Measurements from ENCODE around the gene SMAD6. TPM values are rescaled to one million over a fixed set of nuclear protein-coding genes. Genes with fewer than 3 reads are reported as not detected.

Gene SMAD6
- polyA plus RNA-seq, 1 donor from 2014 or later = 0.16 TPM

DNA sequence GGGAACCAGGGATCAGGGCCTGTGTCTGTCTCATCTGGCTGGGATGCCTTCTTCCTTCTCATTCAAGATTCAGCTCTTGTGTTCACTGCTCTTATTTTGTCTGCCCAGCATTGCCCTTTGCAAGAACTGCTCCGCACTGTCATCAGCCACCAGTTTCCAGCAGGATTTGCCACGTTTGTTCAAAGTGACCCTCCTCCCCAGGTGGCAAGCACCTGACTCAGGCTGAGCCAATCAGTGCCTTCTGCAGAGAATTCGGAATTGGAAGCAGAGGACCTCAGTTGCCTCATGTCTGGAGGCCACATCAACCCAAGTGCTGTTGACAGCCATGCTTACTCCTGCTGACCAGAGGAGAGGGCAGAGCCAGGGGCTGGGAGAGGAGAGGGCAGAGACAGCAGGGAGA, 124.5 kb downstream of the SMAD6 start:
- no peak overlapping the region for H2AFZ ChIP-seq (ENCODE audit: low read depth, low read length)
- H3K4me3 ChIP-seq (ENCODE audit: low read length) = no peak overlapping the region
- H3K4me2 ChIP-seq (ENCODE audit: low read length) = no peak overlapping the region
- H3K27me3 ChIP-seq (ENCODE audit: insufficient read depth, low read depth, low read length) = no peaks in the 10 kb centered on the region
- no peaks in the 10 kb centered on the region for H3K36me3 ChIP-seq (ENCODE audit: insufficient read depth, low read length)
- H4K20me1 ChIP-seq (ENCODE audit: insufficient read depth) = no peaks in the 10 kb centered on the region
- no peak overlapping the region for H3K27ac ChIP-seq (ENCODE audit: low read length)
- no peaks in the 10 kb centered on the region for H3K9me3 ChIP-seq (ENCODE audit: low read length)
- no peaks in the 10 kb centered on the region for H3K79me2 ChIP-seq (replicated peaks; ENCODE audit: insufficient read depth, low read length)
- no peaks in the 10 kb centered on the region for H3F3A ChIP-seq (ENCODE audit: insufficient read depth, low read length, poor library complexity, severe bottlenecking)
- no peak overlapping the region for H3K9ac ChIP-seq (ENCODE audit: low read length)
- no peaks in the 10 kb centered on the region for H3K9me2 ChIP-seq (ENCODE audit: insufficient read depth, low read length)
- TF ChIP-seq REST (IDR thresholded peaks at IDR 0.05; ENCODE audit: borderline replicate concordance) (no peak), MXI1 (conservative IDR thresholded peaks at IDR 0.05; ENCODE audit: poor library complexity, severe bottlenecking) (no peak), TAF1 (IDR thresholded peaks at IDR 0.05; ENCODE audit: low read depth) (no peak), SMC3 (conservative IDR thresholded peaks at IDR 0.05; ENCODE audit: poor library complexity) (no peak), POLR2AphosphoS5 (IDR thresholded peaks at IDR 0.05) (no peak), EZH2 (IDR thresholded peaks at IDR 0.05; ENCODE audit: borderline replicate concordance, insufficient read depth, low read length, poor library complexity, severe bottlenecking) (no peak), EP300 (conservative IDR thresholded peaks at IDR 0.05; ENCODE audit: poor library complexity, severe bottlenecking) (no peak), RAD21 (conservative IDR thresholded peaks at IDR 0.05) (no peak)
- TF ChIP-seq, protein P1, sequence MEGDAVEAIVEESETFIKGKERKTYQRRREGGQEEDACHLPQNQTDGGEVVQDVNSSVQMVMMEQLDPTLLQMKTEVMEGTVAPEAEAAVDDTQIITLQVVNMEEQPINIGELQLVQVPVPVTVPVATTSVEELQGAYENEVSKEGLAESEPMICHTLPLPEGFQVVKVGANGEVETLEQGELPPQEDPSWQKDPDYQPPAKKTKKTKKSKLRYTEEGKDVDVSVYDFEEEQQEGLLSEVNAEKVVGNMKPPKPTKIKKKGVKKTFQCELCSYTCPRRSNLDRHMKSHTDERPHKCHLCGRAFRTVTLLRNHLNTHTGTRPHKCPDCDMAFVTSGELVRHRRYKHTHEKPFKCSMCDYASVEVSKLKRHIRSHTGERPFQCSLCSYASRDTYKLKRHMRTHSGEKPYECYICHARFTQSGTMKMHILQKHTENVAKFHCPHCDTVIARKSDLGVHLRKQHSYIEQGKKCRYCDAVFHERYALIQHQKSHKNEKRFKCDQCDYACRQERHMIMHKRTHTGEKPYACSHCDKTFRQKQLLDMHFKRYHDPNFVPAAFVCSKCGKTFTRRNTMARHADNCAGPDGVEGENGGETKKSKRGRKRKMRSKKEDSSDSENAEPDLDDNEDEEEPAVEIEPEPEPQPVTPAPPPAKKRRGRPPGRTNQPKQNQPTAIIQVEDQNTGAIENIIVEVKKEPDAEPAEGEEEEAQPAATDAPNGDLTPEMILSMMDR (IDR thresholded peaks at IDR 0.05; ENCODE audit: poor library complexity, severe bottlenecking) = no peak

DNA sequence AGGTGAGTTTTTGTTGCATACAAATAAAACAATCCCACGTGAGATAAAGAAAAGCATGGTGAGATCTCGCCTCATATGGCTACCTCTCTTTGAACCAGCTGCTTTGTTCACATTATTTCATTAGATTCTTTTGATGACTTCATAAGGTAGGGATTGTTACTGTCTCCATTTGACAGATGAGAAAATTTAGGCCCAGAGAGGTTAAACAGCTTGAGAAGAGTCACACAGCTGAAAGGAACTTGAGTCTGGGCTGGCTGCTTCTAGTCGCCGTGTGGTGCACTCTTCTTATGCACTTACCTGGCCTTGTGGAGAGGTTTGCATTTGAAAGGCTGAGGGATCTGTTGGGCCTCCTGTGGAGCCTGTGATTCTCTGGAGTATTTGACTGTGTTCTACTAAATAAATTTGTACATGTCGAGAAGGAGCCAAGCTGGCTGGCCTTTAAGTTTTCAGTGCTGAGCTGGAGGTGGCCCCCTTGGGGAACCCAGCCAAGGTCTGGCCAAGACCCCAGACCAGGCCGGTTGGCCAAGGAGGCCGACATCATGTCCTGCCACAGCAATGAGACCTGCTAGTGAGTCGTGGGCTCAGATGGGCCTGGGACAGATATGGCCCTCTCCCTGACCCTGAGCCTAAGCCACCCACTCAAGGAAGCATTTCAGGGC, 125.1 kb downstream of the SMAD6 start:
- H3K27ac ChIP-seq (ENCODE audit: low read length) = no peak overlapping the region
- no peaks in the 10 kb centered on the region for H4K20me1 ChIP-seq (ENCODE audit: insufficient read depth)
- H2AFZ ChIP-seq (ENCODE audit: low read depth, low read length) = no peak overlapping the region
- no peaks in the 10 kb centered on the region for H3K9me3 ChIP-seq (ENCODE audit: low read length)
- no peaks in the 10 kb centered on the region for H3K27me3 ChIP-seq (ENCODE audit: insufficient read depth, low read depth, low read length)
- no peak overlapping the region for H3K9ac ChIP-seq (ENCODE audit: low read length)
- H3F3A ChIP-seq (ENCODE audit: insufficient read depth, low read length, poor library complexity, severe bottlenecking) = no peaks in the 10 kb centered on the region
- no peak overlapping the region for H3K4me2 ChIP-seq (ENCODE audit: low read length)
- TF ChIP-seq SMC3 (conservative IDR thresholded peaks at IDR 0.05; ENCODE audit: poor library complexity) (no peak), TAF1 (IDR thresholded peaks at IDR 0.05; ENCODE audit: low read depth) (no peak), RAD21 (conservative IDR thresholded peaks at IDR 0.05) (no peak), POLR2AphosphoS5 (IDR thresholded peaks at IDR 0.05) (no peak), REST (IDR thresholded peaks at IDR 0.05; ENCODE audit: borderline replicate concordance) (no peak), EP300 (conservative IDR thresholded peaks at IDR 0.05; ENCODE audit: poor library complexity, severe bottlenecking) (no peak), EZH2 (IDR thresholded peaks at IDR 0.05; ENCODE audit: borderline replicate concordance, insufficient read depth, low read length, poor library complexity, severe bottlenecking) (no peak), MXI1 (conservative IDR thresholded peaks at IDR 0.05; ENCODE audit: poor library complexity, severe bottlenecking) (no peak)
- TF ChIP-seq, protein P1 (IDR thresholded peaks at IDR 0.05; ENCODE audit: poor library complexity, severe bottlenecking) = no peak
- no peaks in the 10 kb centered on the region for H3K79me2 ChIP-seq (replicated peaks; ENCODE audit: insufficient read depth, low read length)
- H3K36me3 ChIP-seq (ENCODE audit: insufficient read depth, low read length) = no peaks in the 10 kb centered on the region
- no peaks in the 10 kb centered on the region for H3K9me2 ChIP-seq (ENCODE audit: insufficient read depth, low read length)
- H3K4me3 ChIP-seq (ENCODE audit: low read length) = no peak overlapping the region

Measured in neural cell (in vitro differentiated cells).